Ishikawa (cell line): ENCODE results near the gene NRG3.

ENCODE experiments used
- CEBPB ChIP-seq: IDR thresholded peaks from 2 replicates; pipeline ENCODE4 v1.6.1; 2012
- CREB1 ChIP-seq: IDR thresholded peaks from 2 replicates; pipeline ENCODE4 v1.6.1; 2012; ENCODE audit warnings: low read depth
- EGR1 ChIP-seq: IDR thresholded peaks from 2 replicates; pipeline ENCODE4 v1.6.1; 2012
- EP300 ChIP-seq: IDR thresholded peaks from 2 replicates; pipeline ENCODE4 v1.6.1; 2012; ENCODE audit warnings: borderline replicate concordance
- FOXM1 ChIP-seq: IDR thresholded peaks from 2 replicates; pipeline ENCODE4 v1.6.1; 2012; ENCODE audit warnings: low read depth, borderline replicate concordance
- NFIC ChIP-seq: IDR thresholded peaks from 2 replicates; pipeline ENCODE4 v1.6.1; 2012
- RAD21 ChIP-seq: IDR thresholded peaks from 2 replicates; pipeline ENCODE4 v1.6.1; 2012; ENCODE audit warnings: low read depth
- REST ChIP-seq: IDR thresholded peaks from 2 replicates; pipeline ENCODE4 v1.6.1; 2012; ENCODE audit warnings: low read depth, mild to moderate bottlenecking
- TAF1 ChIP-seq: IDR thresholded peaks from 2 replicates; pipeline ENCODE4 v1.6.1; 2012; ENCODE audit warnings: low read depth, mild to moderate bottlenecking
- TCF12 ChIP-seq: IDR thresholded peaks from 2 replicates; pipeline ENCODE4 v1.6.1; 2012; ENCODE audit warnings: low read depth
- TEAD4 ChIP-seq: IDR thresholded peaks from 2 replicates; pipeline ENCODE4 v1.6.1; 2012
- YY1 ChIP-seq: IDR thresholded peaks from 2 replicates; pipeline ENCODE4 v1.6.1; 2012; ENCODE audit warnings: low read depth
- ZBTB7A ChIP-seq: IDR thresholded peaks from 2 replicates; pipeline ENCODE4 v1.6.1; 2012; ENCODE audit warnings: low read depth
- TF ChIP-seq, protein P1 (sequence below): IDR thresholded peaks from 2 replicates; pipeline ENCODE4 v1.6.1; 2012
- TF ChIP-seq, protein P2 (sequence below): IDR thresholded peaks from 2 replicates; pipeline ENCODE4 v1.6.1; 2012

NRG3 gene

GRCh38 chr10:82536668-82537067, 661.7 kb downstream of the NRG3 start:
- TF ChIP-seq, protein P1, sequence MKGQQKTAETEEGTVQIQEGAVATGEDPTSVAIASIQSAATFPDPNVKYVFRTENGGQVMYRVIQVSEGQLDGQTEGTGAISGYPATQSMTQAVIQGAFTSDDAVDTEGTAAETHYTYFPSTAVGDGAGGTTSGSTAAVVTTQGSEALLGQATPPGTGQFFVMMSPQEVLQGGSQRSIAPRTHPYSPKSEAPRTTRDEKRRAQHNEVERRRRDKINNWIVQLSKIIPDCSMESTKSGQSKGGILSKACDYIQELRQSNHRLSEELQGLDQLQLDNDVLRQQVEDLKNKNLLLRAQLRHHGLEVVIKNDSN = no peak
- TF ChIP-seq, protein P2, sequence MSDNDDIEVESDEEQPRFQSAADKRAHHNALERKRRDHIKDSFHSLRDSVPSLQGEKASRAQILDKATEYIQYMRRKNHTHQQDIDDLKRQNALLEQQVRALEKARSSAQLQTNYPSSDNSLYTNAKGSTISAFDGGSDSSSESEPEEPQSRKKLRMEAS = no peak
- TF ChIP-seq TCF12 (no peak), TAF1 (no peak), CREB1 (no peak), EP300 (no peak), RAD21 (no peak)

GRCh38 chr10:82538272-82538671, 663.3 kb downstream of the NRG3 start:
- TF ChIP-seq EGR1 (no peak), ZBTB7A (no peak), TAF1 (no peak), REST (no peak), FOXM1 (no peak), CREB1 (no peak), YY1 (no peak), TCF12 (no peak), CEBPB (no peak), TEAD4 (no peak), NFIC (no peak), EP300 (no peak), RAD21 (no peak)
- TF ChIP-seq, protein P1 = no peak
- TF ChIP-seq, protein P2 = no peak

- no peak for TF ChIP-seq CREB1
- no peak for TF ChIP-seq EGR1
- TF ChIP-seq, protein P1 = no peak
- TF ChIP-seq ZBTB7A = no peak
Observed at GRCh38 chr10:82543631-82544030, 668.6 kb downstream of the NRG3 start.

- TF ChIP-seq EGR1 (no peak), ZBTB7A (no peak), TAF1 (no peak), NFIC (no peak), TCF12 (no peak), CEBPB (no peak), CREB1 (no peak), TEAD4 (no peak), EP300 (no peak), FOXM1 (no peak), REST (no peak), YY1 (no peak), RAD21 (no peak)
- TF ChIP-seq, protein P2 = no peak
- TF ChIP-seq, protein P1 = no peak
Observed at GRCh38 chr10:82544377-82544776, 669.4 kb downstream of the NRG3 start.

DNA sequence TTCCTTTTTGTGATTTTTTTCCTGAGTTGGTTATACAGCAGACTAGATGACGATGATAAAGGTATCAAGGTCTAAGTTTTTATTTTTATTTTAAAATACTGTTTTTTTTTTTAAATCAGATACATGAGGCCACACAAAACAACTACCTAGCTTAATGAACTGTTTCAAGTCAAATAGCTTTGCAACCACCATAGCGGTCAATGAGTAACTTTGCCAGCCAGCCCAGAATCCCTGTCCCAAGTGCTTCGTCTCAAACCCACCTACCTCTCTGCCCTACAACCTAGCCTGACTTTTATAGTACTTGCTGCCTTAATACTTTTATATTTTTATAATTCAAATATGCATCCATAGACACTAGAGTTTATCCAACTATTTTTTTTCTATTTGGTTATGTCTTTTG, 676.5 kb downstream of the NRG3 start:
- no peak for TF ChIP-seq YY1
- TF ChIP-seq CEBPB = no peak
- TF ChIP-seq ZBTB7A = no peak
- TF ChIP-seq EGR1 = no peak
- no peak for TF ChIP-seq EP300
- TF ChIP-seq REST = no peak
- TF ChIP-seq TEAD4 = no peak
- TF ChIP-seq CREB1 = no peak
- TF ChIP-seq TAF1 = no peak
- TF ChIP-seq, protein P2 = no peak
- no peak for TF ChIP-seq NFIC
- no peak for TF ChIP-seq RAD21
- no peak for TF ChIP-seq TCF12
- TF ChIP-seq, protein P1 = no peak
- TF ChIP-seq FOXM1 = no peak
